DMS53 treated with DMSO at 0.1 percent for 48 hours (cell line): Measurements from ENCODE around the gene FAM229A.
"Not testable (repeated sequence)": the region's sequence is repeated elsewhere in the genome, so short reads cannot be mapped to it uniquely, and the experiment has no call there.

Experiments
- DNase-seq: peaks from one replicate; lab custom pipeline; 2025; ENCODE audit not compliant: unreplicated experiment; lab: John Stamatoyannopoulos, UW

The FAM229A gene

DNA sequence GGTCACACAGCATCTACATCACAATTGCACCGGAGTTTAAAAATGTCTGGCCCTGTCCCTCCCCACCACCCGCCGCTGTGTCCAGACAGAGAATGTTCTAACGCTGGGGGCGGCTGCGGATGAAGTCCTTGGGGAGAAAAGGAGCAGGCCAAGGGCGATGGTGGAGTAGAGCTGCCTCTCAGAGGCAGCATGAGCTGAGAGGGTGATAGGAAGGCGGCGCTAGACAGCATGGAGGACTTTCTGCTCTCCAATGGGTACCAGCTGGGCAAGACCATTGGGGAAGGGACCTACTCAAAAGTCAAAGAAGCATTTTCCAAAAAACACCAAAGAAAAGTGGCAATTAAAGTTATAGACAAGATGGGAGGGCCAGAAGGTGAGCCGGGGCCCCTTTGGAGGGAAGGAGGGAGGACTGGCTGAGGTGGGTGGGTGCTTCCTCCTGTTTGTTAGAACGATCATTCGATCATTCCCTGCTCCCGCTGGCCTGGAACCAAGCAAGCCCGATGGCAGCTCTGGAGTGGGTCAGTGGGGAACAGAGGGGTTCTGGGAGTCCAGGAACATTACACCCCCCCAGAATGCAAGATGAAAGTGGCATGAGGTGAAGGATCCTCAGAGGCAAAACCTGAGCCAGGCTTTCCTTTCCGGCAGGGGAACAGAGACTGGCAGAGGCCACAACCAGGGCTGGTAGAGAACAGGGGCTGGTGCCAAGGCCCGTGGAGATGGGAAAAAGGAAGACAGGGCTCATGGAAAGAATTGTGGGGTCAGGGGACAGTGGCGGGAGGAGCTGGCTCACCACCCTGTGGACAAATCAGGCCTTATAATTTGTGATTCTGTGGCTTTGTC is at the start of gene FAM229A, which contains the start of gene TSSK3:
TSS of gene FAM229A (minus strand) at position 12 of the 840 bp plus-strand sequence. CDS start 394 bp downstream, outside the sequence.
TSS of gene TSSK3 (plus strand) at position 66 of the 840 bp plus-strand sequence. CDS start at position 229, 163 bp downstream.
- no peak for DNase-seq

DNA sequence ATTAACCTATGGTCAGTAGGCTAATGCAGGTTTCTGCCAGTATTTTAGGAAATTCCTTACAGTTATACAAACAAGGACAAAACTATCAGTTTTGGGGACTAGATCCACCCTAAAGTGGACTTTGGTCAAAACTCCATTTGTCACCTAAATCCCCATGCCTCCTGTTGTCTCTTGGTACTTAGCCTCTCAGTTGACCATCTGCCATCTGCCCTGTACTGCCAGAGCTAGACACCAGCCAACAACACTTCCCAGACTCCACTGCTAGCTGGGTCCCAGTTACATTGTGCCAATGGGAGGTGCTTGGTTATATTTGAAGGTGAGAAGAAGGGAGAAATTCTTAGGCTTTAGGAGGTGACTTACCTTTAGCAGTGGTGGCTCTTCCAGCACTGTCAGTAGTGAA is 49.0 kb upstream of the FAM229A start:
- DNase-seq: no peak

- no peak for DNase-seq
Observed at GRCh38 chr1:32406629-32407111, 44.4 kb upstream of the FAM229A start.

DNA sequence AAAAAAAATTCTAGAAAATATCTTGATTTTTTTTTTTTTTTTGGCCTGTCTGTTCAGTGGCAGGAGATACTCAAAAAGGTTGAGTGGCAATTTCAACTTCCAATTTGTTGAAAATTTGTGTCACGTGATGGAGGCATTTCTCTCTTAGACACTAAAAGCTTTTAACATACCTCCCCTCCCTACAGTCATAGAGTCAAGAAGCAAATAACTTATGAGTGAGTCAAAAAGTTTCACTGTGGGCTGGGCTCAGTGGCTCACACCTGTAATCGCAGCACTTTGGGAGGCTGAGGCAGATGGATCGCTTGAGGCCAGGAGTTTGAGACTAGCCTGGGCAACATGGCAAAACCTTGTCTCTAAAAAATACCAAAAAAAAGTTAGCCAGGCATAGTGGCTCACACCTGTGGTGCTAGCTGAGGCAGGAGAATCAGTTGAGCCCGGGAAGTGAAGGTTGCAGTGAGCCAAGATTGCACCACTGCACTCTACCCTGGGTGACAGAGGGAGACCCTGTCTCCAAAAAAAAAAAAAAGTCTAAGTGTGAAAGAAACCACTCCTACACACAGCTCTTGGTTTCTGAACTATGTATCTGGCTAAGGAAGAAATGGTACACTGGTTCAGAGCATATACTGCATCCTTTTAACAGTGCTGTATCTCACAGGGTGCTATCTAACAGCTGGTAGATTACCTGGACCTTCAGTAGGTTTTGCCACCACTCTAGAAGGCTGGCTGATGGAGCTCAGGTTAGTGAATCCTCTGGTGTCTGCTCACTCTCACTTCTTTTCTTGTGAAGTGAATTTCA is 43.6 kb upstream of the FAM229A start:
- DNase-seq: no peak

DNA sequence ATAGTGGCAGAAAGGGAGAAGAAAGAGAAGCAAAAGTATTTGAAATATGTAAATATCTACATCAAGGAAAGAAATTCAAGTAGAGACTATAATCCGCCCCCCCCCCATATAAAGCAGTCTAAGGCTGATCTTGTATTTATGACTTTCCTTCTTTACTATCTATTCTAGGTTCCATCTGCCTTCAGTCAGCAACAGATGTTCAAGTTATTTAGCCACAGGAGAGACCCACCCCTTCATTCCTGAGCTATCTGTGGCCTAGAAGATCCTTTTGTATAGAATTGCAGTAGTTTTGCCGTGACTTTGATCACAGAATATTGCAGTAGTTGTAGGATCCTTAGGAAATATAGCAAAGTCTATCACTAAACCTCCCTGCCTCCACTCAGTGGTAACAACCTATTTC is 42.7 kb upstream of the FAM229A start:
- DNase-seq: no peak

- DNase-seq: peak; percentile 65
Observed at GRCh38 chr1:32400876-32401631, 38.8 kb upstream of the FAM229A start.

GRCh38 chr1:32399843-32400242 is 37.6 kb upstream of the FAM229A start:
- DNase-seq: no peak

DNA sequence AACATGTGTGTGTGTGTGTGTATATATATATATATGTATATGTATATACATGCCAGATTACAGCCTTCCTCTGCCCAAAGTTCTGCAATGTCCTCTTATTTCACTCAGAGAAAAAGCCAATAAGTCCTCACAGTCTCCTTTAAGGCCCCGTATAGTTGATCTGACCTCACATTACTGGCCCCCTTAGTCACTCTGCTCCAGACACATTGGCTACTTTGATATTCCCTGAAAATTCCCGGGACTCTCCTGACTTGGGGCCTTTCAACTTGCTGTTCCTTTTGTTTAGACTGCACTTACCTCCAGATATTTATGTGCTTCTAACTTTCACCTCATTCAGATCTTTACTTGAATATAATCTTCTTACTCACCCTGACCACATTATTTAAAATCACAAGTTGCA is 36.1 kb upstream of the FAM229A start:
- no peak for DNase-seq

DNA sequence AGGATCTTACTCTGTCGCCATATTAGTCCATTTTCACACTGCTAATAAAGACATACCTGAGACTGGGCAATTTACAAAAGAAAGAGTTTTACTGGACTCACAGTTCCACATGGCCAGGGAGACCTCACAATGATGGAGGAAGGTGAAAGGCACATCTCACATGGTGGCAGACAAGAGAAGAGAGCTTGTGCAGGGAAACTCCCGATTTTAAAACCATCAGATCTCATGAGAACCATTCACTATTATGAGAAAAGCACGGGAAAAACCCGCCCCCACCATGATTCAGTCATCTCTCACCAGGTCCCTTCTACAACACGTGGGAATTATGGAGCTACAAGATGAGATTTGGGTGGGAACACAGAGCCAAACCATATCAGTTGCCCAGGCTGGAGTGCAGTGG is 34.2 kb upstream of the FAM229A start:
- not testable (repeated sequence) for DNase-seq

- no peak for DNase-seq
Observed at GRCh38 chr1:32394890-32395432, 32.7 kb upstream of the FAM229A start.

DNA sequence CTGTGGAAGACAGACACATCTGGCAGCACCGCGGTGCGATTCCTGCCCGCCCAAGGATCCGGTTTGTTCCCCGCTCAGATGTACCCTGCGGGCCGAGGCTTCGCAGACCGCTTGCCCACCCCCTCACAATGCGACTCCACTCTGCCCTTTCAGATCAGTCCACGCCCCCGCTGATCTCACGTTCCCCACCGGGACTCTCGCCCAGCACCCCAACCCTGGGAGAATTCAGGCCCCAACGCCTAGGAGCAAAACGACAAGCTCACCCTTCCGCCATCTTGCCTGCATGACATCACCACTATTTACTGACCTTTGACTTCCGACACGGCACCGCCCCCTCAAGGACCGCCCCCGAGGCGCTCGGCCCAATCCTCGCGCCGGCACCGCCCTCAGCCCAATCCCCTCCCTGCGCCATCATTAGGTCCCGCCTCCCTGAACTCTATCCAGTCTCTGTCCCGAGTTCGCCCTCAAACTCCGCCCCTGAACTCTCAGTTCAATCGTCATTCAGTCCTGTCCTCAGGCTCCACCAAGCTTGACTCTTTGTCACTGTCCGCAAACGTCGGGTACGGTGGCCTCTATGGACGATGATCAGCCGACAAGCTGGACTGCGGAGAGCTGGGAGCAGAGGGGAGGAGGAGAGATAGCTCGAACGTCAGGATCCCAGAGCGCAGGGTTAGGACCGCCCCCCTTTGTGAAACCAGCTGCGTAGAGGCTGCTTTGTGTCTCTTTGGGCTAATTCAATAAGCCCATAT is 32.0 kb upstream of the FAM229A start, which contains the start of gene BSDC1:
TSS of gene BSDC1 (minus strand) at position 301 of the 749 bp plus-strand sequence. CDS start at position 274, 27 bp downstream.
- peak; percentile 98 for DNase-seq

DNA sequence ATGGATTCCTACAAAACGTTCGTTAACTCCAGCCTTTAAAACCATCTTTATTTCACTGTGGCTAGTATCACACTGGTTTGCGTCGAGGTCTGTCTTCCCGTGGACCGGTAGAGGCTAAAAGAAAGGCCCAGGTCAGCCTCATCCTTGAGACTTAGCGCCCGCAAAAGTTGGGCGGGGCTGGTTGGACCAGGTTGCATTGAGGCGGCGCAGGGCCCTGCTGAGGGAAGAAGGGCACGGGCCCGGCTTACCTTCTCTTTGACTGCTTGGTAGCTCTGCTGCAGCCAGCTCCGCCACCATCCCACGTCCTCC is 31.5 kb upstream of the FAM229A start:
- no peak for DNase-seq

DNA sequence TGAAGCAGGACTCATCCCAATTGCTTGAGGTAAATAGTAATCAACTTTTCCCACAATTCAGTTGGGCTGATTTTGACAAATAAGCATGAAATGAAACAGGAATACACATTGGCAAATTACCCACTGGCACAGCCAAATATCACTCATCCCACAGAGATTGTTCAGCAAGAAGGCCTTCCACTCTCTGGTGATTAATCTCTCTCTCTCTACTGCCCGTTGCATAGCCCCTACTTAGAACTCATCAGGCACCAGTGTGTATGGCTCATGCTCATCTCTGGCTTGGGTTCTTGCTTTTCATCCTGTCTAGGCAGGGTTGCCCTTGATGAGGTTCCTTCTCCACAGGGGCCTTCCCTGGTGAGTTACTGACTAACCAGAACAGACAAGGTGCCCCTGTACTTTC is 30.9 kb upstream of the FAM229A start:
- no peak for DNase-seq

GRCh38 chr1:32392325-32392724 is 30.0 kb upstream of the FAM229A start:
- no peak for DNase-seq

DNA sequence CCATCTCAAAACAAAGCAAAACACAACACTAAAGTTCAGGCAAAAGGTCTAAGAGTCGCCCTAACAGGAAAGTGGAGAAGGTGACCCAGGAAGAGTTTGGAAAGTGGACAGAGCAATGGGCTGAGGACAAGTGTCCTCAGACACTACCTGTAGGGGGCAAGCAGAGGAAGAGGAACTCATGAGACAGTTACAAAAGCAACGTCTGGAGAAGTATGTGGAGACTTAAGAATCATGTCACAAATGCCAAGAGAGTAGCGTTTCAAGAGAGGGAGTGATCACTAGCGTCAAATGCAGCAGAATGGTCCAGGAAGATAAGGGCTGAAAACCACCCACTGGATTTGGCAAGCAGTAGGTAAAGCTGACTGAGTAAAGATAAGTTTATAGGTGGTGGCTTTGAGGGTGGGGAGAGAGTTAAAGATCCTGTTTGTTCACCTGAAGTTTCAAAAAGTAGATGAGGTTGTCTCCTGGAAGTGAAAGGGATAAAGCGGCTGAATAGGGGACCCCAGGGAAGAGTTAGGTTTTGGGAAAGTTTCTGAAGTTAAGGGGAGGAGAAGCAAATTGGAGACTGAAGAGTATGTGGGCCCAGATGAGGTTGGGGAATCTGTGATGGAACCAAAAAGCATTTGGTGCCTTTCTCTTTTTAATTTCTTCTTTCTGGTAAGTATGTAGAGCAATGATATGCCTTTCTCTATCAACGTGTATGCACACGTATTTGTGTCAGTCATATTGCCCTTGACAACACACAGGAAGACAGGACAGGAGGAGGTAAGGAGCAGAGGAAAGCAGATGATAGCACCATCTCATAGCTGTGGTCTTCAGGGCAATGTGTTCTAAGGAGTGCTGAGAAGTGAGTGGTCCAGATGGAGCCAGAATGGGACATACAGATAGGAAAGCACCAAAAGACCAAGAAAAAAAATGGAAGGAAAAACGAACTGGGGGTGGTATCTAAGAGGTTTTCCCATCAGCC is 28.9 kb upstream of the FAM229A start:
- DNase-seq: no peak

- DNase-seq: no peak
Observed at GRCh38 chr1:32388641-32389040, 26.4 kb upstream of the FAM229A start.

DNA sequence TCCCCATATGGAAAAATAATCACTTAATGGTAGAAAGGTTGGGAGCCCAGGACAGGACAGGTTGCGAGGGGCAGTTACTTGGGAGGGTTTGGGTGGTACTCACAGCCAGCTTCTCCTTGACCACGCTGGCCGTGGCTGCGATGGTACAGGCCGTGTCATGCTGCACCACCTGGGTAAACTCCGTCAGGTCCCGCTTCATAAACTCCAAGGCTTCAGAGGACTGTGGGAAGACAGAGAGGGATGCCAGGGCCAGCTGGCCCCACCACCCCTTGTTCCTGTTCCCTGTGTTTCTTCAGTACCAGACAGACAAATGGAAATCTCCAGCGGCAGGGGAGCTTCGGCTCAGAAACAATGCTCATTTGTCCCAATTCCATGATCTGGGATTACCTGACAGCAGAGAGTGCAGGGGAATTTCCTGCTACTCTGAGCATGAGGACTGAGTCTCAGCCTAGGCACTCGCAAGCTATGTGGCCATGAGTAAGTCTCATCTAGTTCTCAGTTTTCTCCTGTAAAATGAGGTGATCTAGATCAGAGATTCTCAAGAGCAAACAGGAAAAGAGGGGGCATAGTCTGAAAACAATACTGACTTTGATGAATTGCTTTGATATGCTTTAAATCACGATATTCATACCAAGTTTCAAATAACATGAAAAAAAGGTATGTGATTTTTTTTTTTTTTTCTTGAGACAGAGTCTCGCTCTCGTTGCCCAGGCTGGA is 24.5 kb upstream of the FAM229A start:
- no peak for DNase-seq

DNA sequence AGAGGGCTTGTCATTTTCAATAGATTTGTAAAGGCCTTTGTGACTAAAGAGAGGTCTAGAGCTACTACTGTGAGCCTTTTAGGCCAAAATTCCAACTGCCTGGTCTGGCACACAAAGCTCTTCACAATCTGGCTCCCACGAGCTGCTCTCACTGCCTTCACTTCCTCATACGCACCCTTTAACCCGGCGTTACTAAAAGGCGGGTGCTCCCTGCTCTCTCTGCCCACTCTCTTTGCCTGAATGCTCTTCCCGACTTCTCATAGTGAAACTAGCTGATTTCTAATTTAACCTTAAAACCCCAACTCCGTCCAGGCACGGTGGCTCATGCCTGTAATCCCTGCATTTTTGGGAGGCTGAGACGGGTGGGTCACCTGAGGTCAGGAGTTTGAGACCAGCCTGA is 17.8 kb upstream of the FAM229A start:
- DNase-seq: no peak
